ENCODE results near the gene MTUS2.

Gene MTUS2

GRCh38 chr13:29482504-29482903 lies 662.4 kb downstream of the MTUS2 start:
- no peak for DNase-seq (ENCODE audit: low read depth in 1 of 2, low spot score in 1 of 2)
- TF ChIP-seq REST (IDR thresholded peaks at IDR 0.05; ENCODE audit: insufficient replicate concordance, low read depth), result no peak
- TF ChIP-seq SPI1 (IDR thresholded peaks at IDR 0.05; ENCODE audit: borderline replicate concordance, low read depth), result no peak
- TF ChIP-seq CTCF (IDR thresholded peaks at IDR 0.05; ENCODE audit: insufficient read depth, low read length), result no peak
- TF ChIP-seq GABPA (IDR thresholded peaks at IDR 0.05; ENCODE audit: low read depth), result no peak
- TF ChIP-seq POLR2AphosphoS5 (IDR thresholded peaks at IDR 0.05; ENCODE audit: low read depth), result no peak
- H3K27me3 ChIP-seq (ENCODE audit: insufficient read depth, poor library complexity, severe bottlenecking), result no peaks in the 10 kb centered on the region
- no peak overlapping the region for H3K4me3 ChIP-seq (replicated peaks; ENCODE audit: insufficient read depth, low read length)
- no peak overlapping the region for H3K27ac ChIP-seq (replicated peaks)

GRCh38 chr13:29483211-29483610 lies 663.1 kb downstream of the MTUS2 start:
- H3K4me3 ChIP-seq (replicated peaks; ENCODE audit: insufficient read depth, low read length), result no peak overlapping the region
- H3K27me3 ChIP-seq (ENCODE audit: insufficient read depth, poor library complexity, severe bottlenecking), result no peaks in the 10 kb centered on the region
- TF ChIP-seq POLR2AphosphoS5 (IDR thresholded peaks at IDR 0.05; ENCODE audit: low read depth), result no peak
- TF ChIP-seq GABPA (IDR thresholded peaks at IDR 0.05; ENCODE audit: low read depth), result no peak
- no peak for TF ChIP-seq REST (IDR thresholded peaks at IDR 0.05; ENCODE audit: insufficient replicate concordance, low read depth)
- TF ChIP-seq CTCF (IDR thresholded peaks at IDR 0.05; ENCODE audit: insufficient read depth, low read length), result no peak
- TF ChIP-seq SPI1 (IDR thresholded peaks at IDR 0.05; ENCODE audit: borderline replicate concordance, low read depth), result no peak

GRCh38 chr13:29483623-29484022 lies 663.5 kb downstream of the MTUS2 start:
- no peaks in the 10 kb centered on the region for H3K27me3 ChIP-seq (ENCODE audit: insufficient read depth, poor library complexity, severe bottlenecking)
- no peak overlapping the region for H3K4me3 ChIP-seq (replicated peaks; ENCODE audit: insufficient read depth, low read length)
- DNase-seq (ENCODE audit: low read depth in 1 of 2, low spot score in 1 of 2), result no peak
- no peak for TF ChIP-seq REST (IDR thresholded peaks at IDR 0.05; ENCODE audit: insufficient replicate concordance, low read depth)
- TF ChIP-seq CTCF (IDR thresholded peaks at IDR 0.05; ENCODE audit: insufficient read depth, low read length), result no peak
- no peak for TF ChIP-seq GABPA (IDR thresholded peaks at IDR 0.05; ENCODE audit: low read depth)
- no peak for TF ChIP-seq SPI1 (IDR thresholded peaks at IDR 0.05; ENCODE audit: borderline replicate concordance, low read depth)
- no peak for TF ChIP-seq POLR2AphosphoS5 (IDR thresholded peaks at IDR 0.05; ENCODE audit: low read depth)
- no peak overlapping the region for H3K27ac ChIP-seq (replicated peaks)

More at GRCh38 chr13:29483211-29483610, 663.1 kb downstream of the MTUS2 start:
- no peak overlapping the region for H3K27ac ChIP-seq (replicated peaks)
- no peak for DNase-seq (ENCODE audit: low read depth in 1 of 2, low spot score in 1 of 2)

Data from HL-60 (cell line).